Ectodermal cell (in vitro differentiated cells): ENCODE results near the gene PTGDS.

Experiments
- H3K27ac ChIP-seq: 2 replicates; pipeline ENCODE4 v1.7.0; 2013; ENCODE audit warnings: mild to moderate bottlenecking, low read depth, low read length; ENCODE audit not compliant: insufficient read depth, poor library complexity, severe bottlenecking
- H3K27me3 ChIP-seq: 2 replicates; pipeline ENCODE4 v1.7.0; 2013; ENCODE audit warnings: mild to moderate bottlenecking, low read length; ENCODE audit not compliant: insufficient read depth, control insufficient read depth, poor library complexity, severe bottlenecking
- H3K36me3 ChIP-seq: one replicate; pipeline ENCODE4 v1.7.0; 2013; ENCODE audit warnings: low read length; ENCODE audit not compliant: control insufficient read depth, insufficient read depth
- H3K4me1 ChIP-seq: one replicate; pipeline ENCODE4 v1.7.0; 2013; ENCODE audit warnings: low read length; ENCODE audit not compliant: control insufficient read depth, insufficient read depth
- H3K4me3 ChIP-seq: 2 replicates; pipeline ENCODE4 v1.7.0; 2013; ENCODE audit warnings: low read depth, low read length, control low read depth; ENCODE audit not compliant: insufficient read depth
- H3K9me3 ChIP-seq: 2 replicates; pipeline ENCODE4 v1.7.0; 2013; ENCODE audit warnings: mild to moderate bottlenecking, low read length, moderate library complexity; ENCODE audit not compliant: control insufficient read depth
- WGBS, 2 experiments: methylation state at CpG; one replicate each; pipeline ENCODE4 v1.1.7; 2013; ENCODE audit warnings: missing lambda C conversion rate in 2 of 2; 5-methylcytosine and 5-hydroxymethylcytosine counted together

PTGDS gene

GRCh38 chr9:137016436-137016835, 39.1 kb downstream of the PTGDS start:
- no peak overlapping the region for H3K4me3 ChIP-seq
- WGBS, 2 experiments = 94% methylated on average over 16 of the region's 16 CpGs
- peaks cover 5% of the 10 kb centered on the region for H3K36me3 ChIP-seq
- no peaks in the 10 kb centered on the region for H3K4me1 ChIP-seq
- H3K9me3 ChIP-seq = no peaks in the 10 kb centered on the region
- H3K27ac ChIP-seq = no peak overlapping the region
- H3K27me3 ChIP-seq = no peaks in the 10 kb centered on the region

- H3K27me3 ChIP-seq = no peaks in the 10 kb centered on the region
- H3K4me3 ChIP-seq = no peak overlapping the region
- H3K27ac ChIP-seq = no peak overlapping the region
- peaks cover 5% of the 10 kb centered on the region for H3K36me3 ChIP-seq
- H3K9me3 ChIP-seq = no peaks in the 10 kb centered on the region
- 94% methylated on average over 28 of the region's 28 CpGs for whole genome bisulfite sequencing, 2 experiments
- H3K4me1 ChIP-seq = no peaks in the 10 kb centered on the region
These were observed 39.8 kb downstream of the PTGDS start for GRCh38 chr9:137017071-137017470.

- Histone ChIP-seq H3K36me3 (peaks cover 5% of the 10 kb centered on the region), H3K9me3 (no peaks in the 10 kb centered on the region), H3K27me3 (no peaks in the 10 kb centered on the region), H3K4me1 (peaks cover 2% of the 10 kb centered on the region), H3K27ac (no peak overlapping the region), H3K4me3 (no peak overlapping the region)
- 95 to 96% methylated on average over 41 to 45 of the region's 45 CpGs for WGBS, 2 experiments
These were observed 40.6 kb downstream of the PTGDS start for GRCh38 chr9:137017791-137018497.

- H3K27me3 ChIP-seq = no peaks in the 10 kb centered on the region
- H3K4me1 ChIP-seq = peaks cover 12% of the 10 kb centered on the region
- H3K4me3 ChIP-seq = no peak overlapping the region
- peaks cover 5% of the 10 kb centered on the region for H3K36me3 ChIP-seq
- H3K27ac ChIP-seq = no peak overlapping the region
- H3K9me3 ChIP-seq = no peaks in the 10 kb centered on the region
- WGBS, 2 experiments = 93 to 94% methylated on average over 36 of the region's 36 CpGs
These were observed 41.7 kb downstream of the PTGDS start for GRCh38 chr9:137018761-137019559.

- Histone ChIP-seq H3K9me3 (no peaks in the 10 kb centered on the region), H3K4me3 (no peak overlapping the region), H3K4me1 (peaks cover 18% of the 10 kb centered on the region), H3K36me3 (peaks cover 5% of the 10 kb centered on the region), H3K27me3 (no peaks in the 10 kb centered on the region), H3K27ac (no peak overlapping the region)
- 93% methylated on average over 34 of the region's 34 CpGs for WGBS, 2 experiments
These were observed 42.8 kb downstream of the PTGDS start for GRCh38 chr9:137019891-137020683.

- H3K36me3 ChIP-seq = no peaks in the 10 kb centered on the region
- H3K9me3 ChIP-seq = no peaks in the 10 kb centered on the region
- H3K4me3 ChIP-seq = no peak overlapping the region
- WGBS, 2 experiments = 95 to 96% methylated on average over 32 of the region's 32 CpGs
- H3K27me3 ChIP-seq = no peaks in the 10 kb centered on the region
- peaks cover 26% of the 10 kb centered on the region for H3K4me1 ChIP-seq
- no peak overlapping the region for H3K27ac ChIP-seq
These were observed 43.7 kb downstream of the PTGDS start for GRCh38 chr9:137020771-137021567.

- H3K36me3 ChIP-seq = no peaks in the 10 kb centered on the region
- no peak overlapping the region for H3K27ac ChIP-seq
- 89 to 93% methylated on average over 6 of the region's 6 CpGs for WGBS, 2 experiments
- H3K27me3 ChIP-seq = no peaks in the 10 kb centered on the region
- no peaks in the 10 kb centered on the region for H3K9me3 ChIP-seq
- H3K4me3 ChIP-seq = no peak overlapping the region
- H3K4me1 ChIP-seq = peaks cover 32% of the 10 kb centered on the region
These were observed 44.3 kb downstream of the PTGDS start for GRCh38 chr9:137021568-137021978.

- Histone ChIP-seq H3K9me3 (no peaks in the 10 kb centered on the region), H3K27me3 (peaks cover 2% of the 10 kb centered on the region), H3K27ac (no peak overlapping the region), H3K4me3 (no peak overlapping the region), H3K4me1 (peaks cover 37% of the 10 kb centered on the region), H3K36me3 (no peaks in the 10 kb centered on the region)
- 61 to 63% methylated on average over 30 of the region's 30 CpGs for WGBS, 2 experiments
These were observed 44.8 kb downstream of the PTGDS start for GRCh38 chr9:137021979-137022661.

- no peak overlapping the region for H3K27ac ChIP-seq
- H3K4me3 ChIP-seq = no peak overlapping the region
- H3K27me3 ChIP-seq = peaks cover 7% of the 10 kb centered on the region
- no peaks in the 10 kb centered on the region for H3K36me3 ChIP-seq
- peaks cover 41% of the 10 kb centered on the region for H3K4me1 ChIP-seq
- no peaks in the 10 kb centered on the region for H3K9me3 ChIP-seq
- 94 to 96% methylated on average over 23 of the region's 23 CpGs for WGBS, 2 experiments
These were observed 45.3 kb downstream of the PTGDS start for GRCh38 chr9:137022662-137023008.
